ENCODE results near the gene SPRYD3. TPM values are rescaled to one million over a fixed set of nuclear protein-coding genes. Genes with fewer than 3 reads are reported as not detected.

SPRYD3 gene
- total and polyA plus RNA-seq, 2 of the 4 experiments (the other 2 are of a cell fraction), result 25.6 to 27.8 TPM

DNA sequence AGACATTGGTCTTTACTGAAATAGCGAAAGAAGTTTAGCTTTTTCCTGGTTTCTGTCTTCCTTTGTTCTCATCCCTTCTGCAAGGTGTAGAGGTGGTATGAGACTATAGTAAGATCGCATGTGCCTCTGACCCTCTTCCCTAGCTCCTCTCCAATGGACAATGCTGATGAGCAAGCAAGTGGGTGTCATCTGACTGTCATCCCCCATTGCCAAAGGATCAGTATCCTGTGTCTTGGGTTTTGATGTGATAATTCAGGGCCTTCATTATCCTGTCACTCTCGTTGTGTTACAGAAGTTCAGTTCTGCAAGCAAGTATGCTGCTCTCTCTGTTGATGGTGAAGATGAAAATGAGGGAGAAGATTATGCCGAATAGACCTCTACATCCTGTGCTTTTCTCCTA lies 39.3 kb downstream of the SPRYD3 start:
- H4K8ac ChIP-seq (ENCODE audit: low read depth in 2 of 2, low read length in 2 of 2), result no peak overlapping the region
- no peak overlapping the region for H3K4ac ChIP-seq (ENCODE audit: low read depth, low read length)
- ATAC-seq (ENCODE audit: low read depth) (no peak), DNase-seq (no peak)
- TF ChIP-seq, protein P1, sequence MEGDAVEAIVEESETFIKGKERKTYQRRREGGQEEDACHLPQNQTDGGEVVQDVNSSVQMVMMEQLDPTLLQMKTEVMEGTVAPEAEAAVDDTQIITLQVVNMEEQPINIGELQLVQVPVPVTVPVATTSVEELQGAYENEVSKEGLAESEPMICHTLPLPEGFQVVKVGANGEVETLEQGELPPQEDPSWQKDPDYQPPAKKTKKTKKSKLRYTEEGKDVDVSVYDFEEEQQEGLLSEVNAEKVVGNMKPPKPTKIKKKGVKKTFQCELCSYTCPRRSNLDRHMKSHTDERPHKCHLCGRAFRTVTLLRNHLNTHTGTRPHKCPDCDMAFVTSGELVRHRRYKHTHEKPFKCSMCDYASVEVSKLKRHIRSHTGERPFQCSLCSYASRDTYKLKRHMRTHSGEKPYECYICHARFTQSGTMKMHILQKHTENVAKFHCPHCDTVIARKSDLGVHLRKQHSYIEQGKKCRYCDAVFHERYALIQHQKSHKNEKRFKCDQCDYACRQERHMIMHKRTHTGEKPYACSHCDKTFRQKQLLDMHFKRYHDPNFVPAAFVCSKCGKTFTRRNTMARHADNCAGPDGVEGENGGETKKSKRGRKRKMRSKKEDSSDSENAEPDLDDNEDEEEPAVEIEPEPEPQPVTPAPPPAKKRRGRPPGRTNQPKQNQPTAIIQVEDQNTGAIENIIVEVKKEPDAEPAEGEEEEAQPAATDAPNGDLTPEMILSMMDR (conservative IDR thresholded peaks at IDR 0.05; ENCODE audit: low read depth, low read length), result no peak
- TF ChIP-seq MAZ (IDR thresholded peaks at IDR 0.05; ENCODE audit: borderline replicate concordance, low read depth, low read length) (no peak), FOS (IDR thresholded peaks at IDR 0.05; ENCODE audit: low read depth, low read length) (no peak)
- no peak overlapping the region for H2AK5ac ChIP-seq (ENCODE audit: low read depth, low read length)
- H3K56ac ChIP-seq (ENCODE audit: extremely low read depth, insufficient read depth, low read length), result no peak overlapping the region
- H3K4me2 ChIP-seq (ENCODE audit: low read depth, low read length), result no peak overlapping the region
- in situ Hi-C loops (cut with MboI; ENCODE audit: low sequenced_read_pairs), result no loop called here
- no peaks in the 10 kb centered on the region for H3K4me1 ChIP-seq (ENCODE audit: control insufficient read depth, insufficient read depth, low read length)
- no peak overlapping the region for H2BK120ac ChIP-seq (ENCODE audit: low read depth, low read length)
- peaks cover under 1 to 35% of the 10 kb centered on the region in 2 experiments for H3K79me1 ChIP-seq (ENCODE audit: low read depth in 1 of 2, low read length in 2 of 2)
- H4K20me1 ChIP-seq (ENCODE audit: insufficient read depth, low read length), result peaks cover 5% of the 10 kb centered on the region; the same call in 1 of the 2 replicates
- POLR2A ChIA-PET (ENCODE audit: unreplicated experiment), result no interaction called here
- no peak overlapping the region for H2BK15ac ChIP-seq (ENCODE audit: low read depth, low read length)
- H3K4me3 ChIP-seq (ENCODE audit: insufficient read depth, low read depth, low read length), result no peak overlapping the region
- peaks cover 49% of the 10 kb centered on the region for H3K36me3 ChIP-seq (ENCODE audit: control insufficient read depth, insufficient read depth, low read length)
- no peak overlapping the region for H4K91ac ChIP-seq (ENCODE audit: insufficient read depth, low read depth, low read length)
- H3K9ac ChIP-seq (ENCODE audit: low read depth, low read length), result no peak overlapping the region
- H2BK5ac ChIP-seq (ENCODE audit: low read depth, low read length, poor library complexity, severe bottlenecking), result no peak overlapping the region
- BruUV-seq (replicated peaks), result no TSS peak
- H3K23ac ChIP-seq (ENCODE audit: low read depth, low read length), result no peak overlapping the region
- no peaks in the 10 kb centered on the region for H3K27me3 ChIP-seq (ENCODE audit: control insufficient read depth, insufficient read depth, low read length)
- H2AFZ ChIP-seq (replicated peaks; ENCODE audit: low read length, poor library complexity), result no peak overlapping the region
- H3K9me1 ChIP-seq (ENCODE audit: insufficient read depth, low read length), result peaks cover 9% of the 10 kb centered on the region
- no peak overlapping the region for H3K14ac ChIP-seq (replicated peaks; ENCODE audit: low read depth, low read length)
- CTCF ChIA-PET, result no interaction called here
- dilution Hi-C loops (cut with HindIII; ENCODE audit: low sequenced_read_pairs, unreplicated experiment), result no loop called here
- H3K27ac ChIP-seq (ENCODE audit: insufficient read depth, low read length), result no peak overlapping the region
- H3K18ac ChIP-seq (ENCODE audit: low read depth, low read length), result no peak overlapping the region
- no peak overlapping the region for H2AK9ac ChIP-seq (replicated peaks; ENCODE audit: low read depth, low read length, poor library complexity)
- WGBS, 2 experiments (ENCODE audit: extremely low coverage in 2 of 2, insufficient read length in 1 of 2), result no CpG with 5 or more reads among the region's 4 CpGs
- intact Hi-C loops (cut with micrococcal nuclease), result no loop called here
- H4K5ac ChIP-seq (ENCODE audit: low read depth, low read length), result no peak overlapping the region
- no peak overlapping the region for H2BK20ac ChIP-seq (ENCODE audit: low read depth, low read length)
- H3K9me3 ChIP-seq (ENCODE audit: control insufficient read depth, insufficient read depth, low read length), result no peaks in the 10 kb centered on the region

Data from IMR-90 (cell line).